HepG2 (cell line): ENCODE results near the gene JSRP1. TPM values are rescaled to one million over a fixed set of nuclear protein-coding genes. Genes with fewer than 3 reads are reported as not detected.

Experiments used
- BCL6 ChIP-seq: IDR thresholded peaks from 2 replicates; pipeline ENCODE4 v1.6.1; 2016; ENCODE audit warnings: missing genetic modification reagents, missing compliant biosample characterization
- GZF1 ChIP-seq: sonication (generic); formaldehyde crosslinking; IDR thresholded peaks from 2 replicates; pipeline ENCODE4 v1.5.1; 2020; ENCODE audit warnings: mild to moderate bottlenecking, missing genetic modification reagents
- ISL2 ChIP-seq: sonication (generic); formaldehyde crosslinking; IDR thresholded peaks from 2 replicates; pipeline ENCODE4 v1.5.0; 2020; ENCODE audit warnings: missing genetic modification reagents
- MAFF ChIP-seq: IDR thresholded peaks from 2 replicates; pipeline ENCODE4 v1.6.1; 2011; ENCODE audit warnings: low read depth, low read length, improper control_type of control experiment
- MXD4 ChIP-seq: IDR thresholded peaks from 2 replicates; pipeline ENCODE4 v1.6.1; 2016; ENCODE audit warnings: mild to moderate bottlenecking, missing biosample characterization, missing genetic modification reagents
- NCOR1 ChIP-seq: fragments of 200-600 bp; sonication (generic); IDR thresholded peaks from 2 replicates; pipeline ENCODE4 v1.7.0; 2017; ENCODE audit warnings: antibody characterized with exemption, low read length, borderline replicate concordance
- RBFOX2 ChIP-seq: fragments of 200-400 bp; formaldehyde crosslinking; IDR thresholded peaks from 2 replicates; pipeline ENCODE4 v1.6.1; 2017; ENCODE audit warnings: low read depth, mild to moderate bottlenecking, low read length
- SIN3B ChIP-seq: fragments of 150-350 bp; IDR thresholded peaks from 2 replicates; pipeline ENCODE4 v1.6.1; 2014; ENCODE audit warnings: low read length
- SIX4 ChIP-seq: sonication (generic); formaldehyde crosslinking; IDR thresholded peaks from 2 replicates; pipeline ENCODE4 v1.4.0; 2020; ENCODE audit warnings: missing genetic modification reagents
- TGIF2 ChIP-seq: IDR thresholded peaks from 2 replicates; pipeline ENCODE4 v1.6.1; 2016; ENCODE audit warnings: control low read depth, missing compliant biosample characterization
- ZMYM3 ChIP-seq: sonication (generic); formaldehyde crosslinking; IDR thresholded peaks from 2 replicates; pipeline ENCODE4 v1.5.1; 2020; ENCODE audit warnings: mild to moderate bottlenecking, missing genetic modification reagents
- ZNF232 ChIP-seq: sonication (generic); formaldehyde crosslinking; IDR thresholded peaks from 2 replicates; pipeline ENCODE4 v1.4.0; 2020; ENCODE audit warnings: missing genetic modification reagents, borderline replicate concordance
- ZNF263 ChIP-seq: sonication (generic); formaldehyde crosslinking; IDR thresholded peaks from 2 replicates; pipeline ENCODE4 v1.4.0; 2020; ENCODE audit warnings: missing genetic modification reagents
- ZNF343 ChIP-seq: sonication (generic); formaldehyde crosslinking; IDR thresholded peaks from 2 replicates; pipeline ENCODE4 v1.4.0; 2020; ENCODE audit warnings: mild to moderate bottlenecking, missing genetic modification reagents
- ZNF382 ChIP-seq: sonication (generic); formaldehyde crosslinking; IDR thresholded peaks from 2 replicates; pipeline ENCODE4 v1.5.0; 2020; ENCODE audit warnings: missing genetic modification reagents, mild to moderate bottlenecking, borderline replicate concordance
- ZNF460 ChIP-seq: sonication (generic); formaldehyde crosslinking; IDR thresholded peaks from 2 replicates; pipeline ENCODE4 v1.5.1; 2020; ENCODE audit warnings: missing genetic modification reagents, mild to moderate bottlenecking, borderline replicate concordance
- ZNF547 ChIP-seq: sonication (generic); formaldehyde crosslinking; IDR thresholded peaks from 2 replicates; pipeline ENCODE4 v1.5.1; 2020; ENCODE audit warnings: mild to moderate bottlenecking, missing genetic modification reagents
- ZNF549 ChIP-seq: sonication (generic); formaldehyde crosslinking; IDR thresholded peaks from 2 replicates; pipeline ENCODE4 v1.5.0; 2020; ENCODE audit warnings: missing genetic modification reagents
- ZNF562 ChIP-seq: sonication (generic); formaldehyde crosslinking; IDR thresholded peaks from 2 replicates; pipeline ENCODE4 v1.8.0; 2022; ENCODE audit warnings: missing genetic modification reagents, borderline replicate concordance
- ZNF781 ChIP-seq: sonication (generic); formaldehyde crosslinking; IDR thresholded peaks from 2 replicates; pipeline ENCODE4 v1.5.1; 2020; ENCODE audit warnings: borderline replicate concordance, mild to moderate bottlenecking, missing genetic modification reagents; ENCODE audit errors: not compliant biosample characterization
- polyA plus RNA-seq, 8 experiments: library from polyadenylated mRNA; depleted of rRNA in 3 of 8; stranded (reverse) in 7 of 8; unstranded in 1 of 8; fragments of >200 nt; fragmentation: Illumina TruSeq in 4 of 8; extraction: Trizol in 4 of 8; gene quantifications; 2 replicates each; pipeline versions ENCODE4 v1.2.1 to v1.2.3, GENCODE V29; 2011 to 2016; ENCODE audit warnings: low read depth in 4 of 8, missing spikeins in 1 of 8, mixed read lengths in 1 of 8; ENCODE audit not compliant: insufficient read depth in 1 of 8
- total RNA-seq, 5 experiments: library from RNA; depleted of rRNA; stranded (reverse); fragments of >200 nt; fragmentation: Illumina TruSeq; extraction: Trizol; gene quantifications; 2 replicates each; pipeline ENCODE4 v1.2.3, GENCODE V29; 2016; ENCODE audit warnings: low read depth in 1 of 5
- TF ChIP-seq, protein P1 (sequence below): sonication (generic); formaldehyde crosslinking; IDR thresholded peaks from 2 replicates; pipeline ENCODE4 v1.4.0; 2020; ENCODE audit warnings: missing genetic modification reagents, borderline replicate concordance
- TF ChIP-seq, protein P2 (sequence below): sonication (generic); formaldehyde crosslinking; IDR thresholded peaks from 2 replicates; pipeline ENCODE4; 2020; ENCODE audit warnings: missing genetic modification reagents, mild to moderate bottlenecking, borderline replicate concordance
- TF ChIP-seq, protein P3 (sequence below): sonication (generic); formaldehyde crosslinking; IDR thresholded peaks from 2 replicates; pipeline ENCODE4 v1.5.1; 2020; ENCODE audit warnings: missing genetic modification reagents, mild to moderate bottlenecking, borderline replicate concordance

The JSRP1 gene
- total and polyA plus RNA-seq, 2 of the 13 experiments (the other 11 are each of a cell fraction or from before 2014, with no cell fraction given), result 0.16 to 0.38 TPM

DNA sequence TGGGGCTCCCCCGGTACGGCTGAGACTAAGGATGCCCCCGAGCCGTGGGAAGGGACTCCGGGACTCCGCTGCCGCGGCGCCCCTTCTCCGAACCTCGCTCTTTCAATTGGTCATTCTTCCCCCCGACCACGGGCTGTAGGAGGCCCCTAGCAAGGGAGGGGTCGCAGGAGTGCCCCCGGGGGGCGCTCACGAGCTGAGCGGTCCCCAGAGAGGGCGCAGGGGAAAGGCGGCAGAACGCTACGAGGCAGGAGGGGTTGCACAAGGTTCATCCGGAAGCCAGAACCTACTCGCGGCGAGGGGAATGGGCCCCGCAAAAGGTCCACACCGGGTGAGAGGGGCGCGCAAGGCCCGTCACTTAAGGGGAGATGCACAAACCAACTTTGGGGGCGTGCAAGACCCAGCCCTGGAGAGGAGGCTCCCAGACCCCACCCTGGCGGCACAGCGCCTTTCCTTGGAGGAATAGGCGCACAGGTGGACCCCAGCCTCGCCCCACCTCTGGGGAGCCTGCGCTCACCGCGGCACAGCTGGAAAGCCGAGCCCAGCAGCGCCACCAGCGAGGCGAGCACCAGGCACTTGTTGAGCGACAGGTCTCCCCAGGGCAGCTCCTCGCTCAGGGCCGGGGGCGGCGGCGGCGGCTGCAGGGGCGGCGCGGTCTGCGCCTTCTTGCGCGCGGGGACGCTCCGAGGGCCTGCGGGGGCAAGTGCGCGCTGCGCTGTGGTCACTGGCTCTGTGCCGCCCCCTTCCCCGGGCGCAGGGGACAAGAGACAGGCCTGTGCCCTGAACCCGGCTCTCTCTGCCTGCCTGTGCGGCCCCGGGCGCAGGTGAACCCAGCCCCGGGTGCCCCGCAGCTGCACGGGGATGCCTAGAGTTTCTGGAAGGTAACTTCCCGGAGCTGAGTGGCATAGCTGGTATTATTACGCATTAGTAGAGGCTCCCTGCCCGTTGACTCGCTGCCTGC is 2.8 kb downstream of the JSRP1 start (continued):
- TF ChIP-seq, protein P1, sequence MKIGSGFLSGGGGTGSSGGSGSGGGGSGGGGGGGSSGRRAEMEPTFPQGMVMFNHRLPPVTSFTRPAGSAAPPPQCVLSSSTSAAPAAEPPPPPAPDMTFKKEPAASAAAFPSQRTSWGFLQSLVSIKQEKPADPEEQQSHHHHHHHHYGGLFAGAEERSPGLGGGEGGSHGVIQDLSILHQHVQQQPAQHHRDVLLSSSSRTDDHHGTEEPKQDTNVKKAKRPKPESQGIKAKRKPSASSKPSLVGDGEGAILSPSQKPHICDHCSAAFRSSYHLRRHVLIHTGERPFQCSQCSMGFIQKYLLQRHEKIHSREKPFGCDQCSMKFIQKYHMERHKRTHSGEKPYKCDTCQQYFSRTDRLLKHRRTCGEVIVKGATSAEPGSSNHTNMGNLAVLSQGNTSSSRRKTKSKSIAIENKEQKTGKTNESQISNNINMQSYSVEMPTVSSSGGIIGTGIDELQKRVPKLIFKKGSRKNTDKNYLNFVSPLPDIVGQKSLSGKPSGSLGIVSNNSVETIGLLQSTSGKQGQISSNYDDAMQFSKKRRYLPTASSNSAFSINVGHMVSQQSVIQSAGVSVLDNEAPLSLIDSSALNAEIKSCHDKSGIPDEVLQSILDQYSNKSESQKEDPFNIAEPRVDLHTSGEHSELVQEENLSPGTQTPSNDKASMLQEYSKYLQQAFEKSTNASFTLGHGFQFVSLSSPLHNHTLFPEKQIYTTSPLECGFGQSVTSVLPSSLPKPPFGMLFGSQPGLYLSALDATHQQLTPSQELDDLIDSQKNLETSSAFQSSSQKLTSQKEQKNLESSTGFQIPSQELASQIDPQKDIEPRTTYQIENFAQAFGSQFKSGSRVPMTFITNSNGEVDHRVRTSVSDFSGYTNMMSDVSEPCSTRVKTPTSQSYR (CRISPR knock-in tag), result no peak
- TF ChIP-seq MXD4 (peak; percentile 59; the same call in 1 of the 2 replicates), ZNF343 (CRISPR knock-in tag) (no peak), ZNF781 (CRISPR knock-in tag) (no peak), ZNF263 (no peak), ZNF232 (peak; percentile 20; the same call in 1 of the 2 replicates), SIN3B (no peak), SIX4 (CRISPR knock-in tag) (no peak), RBFOX2 (no peak), ZMYM3 (CRISPR knock-in tag) (no peak), ZNF549 (no peak), ZNF562 (CRISPR knock-in tag) (no peak), MAFF (no peak), NCOR1 (peak; percentile 35; the same call in 1 of the 2 replicates), ZNF460 (no peak), BCL6 (CRISPR knock-in tag) (no peak), GZF1 (CRISPR knock-in tag) (no peak), ISL2 (CRISPR knock-in tag) (no peak), ZNF382 (no peak), TGIF2 (CRISPR knock-in tag) (no peak), ZNF547 (CRISPR knock-in tag) (no peak)
- TF ChIP-seq, protein P2, sequence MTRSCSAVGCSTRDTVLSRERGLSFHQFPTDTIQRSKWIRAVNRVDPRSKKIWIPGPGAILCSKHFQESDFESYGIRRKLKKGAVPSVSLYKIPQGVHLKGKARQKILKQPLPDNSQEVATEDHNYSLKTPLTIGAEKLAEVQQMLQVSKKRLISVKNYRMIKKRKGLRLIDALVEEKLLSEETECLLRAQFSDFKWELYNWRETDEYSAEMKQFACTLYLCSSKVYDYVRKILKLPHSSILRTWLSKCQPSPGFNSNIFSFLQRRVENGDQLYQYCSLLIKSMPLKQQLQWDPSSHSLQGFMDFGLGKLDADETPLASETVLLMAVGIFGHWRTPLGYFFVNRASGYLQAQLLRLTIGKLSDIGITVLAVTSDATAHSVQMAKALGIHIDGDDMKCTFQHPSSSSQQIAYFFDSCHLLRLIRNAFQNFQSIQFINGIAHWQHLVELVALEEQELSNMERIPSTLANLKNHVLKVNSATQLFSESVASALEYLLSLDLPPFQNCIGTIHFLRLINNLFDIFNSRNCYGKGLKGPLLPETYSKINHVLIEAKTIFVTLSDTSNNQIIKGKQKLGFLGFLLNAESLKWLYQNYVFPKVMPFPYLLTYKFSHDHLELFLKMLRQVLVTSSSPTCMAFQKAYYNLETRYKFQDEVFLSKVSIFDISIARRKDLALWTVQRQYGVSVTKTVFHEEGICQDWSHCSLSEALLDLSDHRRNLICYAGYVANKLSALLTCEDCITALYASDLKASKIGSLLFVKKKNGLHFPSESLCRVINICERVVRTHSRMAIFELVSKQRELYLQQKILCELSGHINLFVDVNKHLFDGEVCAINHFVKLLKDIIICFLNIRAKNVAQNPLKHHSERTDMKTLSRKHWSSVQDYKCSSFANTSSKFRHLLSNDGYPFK, result 0 out of 2 replicates have a peak, but pooled peaks have one; percentile 69
- TF ChIP-seq, protein P3, sequence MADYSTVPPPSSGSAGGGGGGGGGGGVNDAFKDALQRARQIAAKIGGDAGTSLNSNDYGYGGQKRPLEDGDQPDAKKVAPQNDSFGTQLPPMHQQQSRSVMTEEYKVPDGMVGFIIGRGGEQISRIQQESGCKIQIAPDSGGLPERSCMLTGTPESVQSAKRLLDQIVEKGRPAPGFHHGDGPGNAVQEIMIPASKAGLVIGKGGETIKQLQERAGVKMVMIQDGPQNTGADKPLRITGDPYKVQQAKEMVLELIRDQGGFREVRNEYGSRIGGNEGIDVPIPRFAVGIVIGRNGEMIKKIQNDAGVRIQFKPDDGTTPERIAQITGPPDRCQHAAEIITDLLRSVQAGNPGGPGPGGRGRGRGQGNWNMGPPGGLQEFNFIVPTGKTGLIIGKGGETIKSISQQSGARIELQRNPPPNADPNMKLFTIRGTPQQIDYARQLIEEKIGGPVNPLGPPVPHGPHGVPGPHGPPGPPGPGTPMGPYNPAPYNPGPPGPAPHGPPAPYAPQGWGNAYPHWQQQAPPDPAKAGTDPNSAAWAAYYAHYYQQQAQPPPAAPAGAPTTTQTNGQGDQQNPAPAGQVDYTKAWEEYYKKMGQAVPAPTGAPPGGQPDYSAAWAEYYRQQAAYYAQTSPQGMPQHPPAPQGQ (CRISPR knock-in tag), result no peak
